MM.1S (cell line): ENCODE measurements around the gene KCNMA1.

ENCODE experiments used
- DNase-seq: peaks from one replicate; pipeline ENCODE4 v3.0.0-alpha.2; 2015
- H2AFZ ChIP-seq: fragments of 300-600 bp; sonication (generic); 2 replicates; pipeline ENCODE4 v1.6.0; 2016; ENCODE audit warnings: antibody characterized with exemption, low read length
- H3F3A ChIP-seq: fragments of 300-600 bp; sonication (generic); 2 replicates; pipeline ENCODE4 v1.6.1; 2016; ENCODE audit warnings: mild to moderate bottlenecking, antibody characterized with exemption, low read length, moderate library complexity, mixed read lengths; ENCODE audit not compliant: insufficient read depth
- H3K27ac ChIP-seq: fragments of 300-600 bp; sonication (generic); 2 replicates; pipeline ENCODE4 v1.5.1; 2016; ENCODE audit warnings: mild to moderate bottlenecking, low read length
- H3K27me3 ChIP-seq: fragments of 300-600 bp; sonication (generic); replicated peaks from 2 replicates; pipeline ENCODE4 v1.6.0; 2016; ENCODE audit warnings: low read length; ENCODE audit not compliant: insufficient read depth
- H3K36me3 ChIP-seq: fragments of 300-600 bp; sonication (generic); replicated peaks from 2 replicates; pipeline ENCODE4 v1.6.1; 2016; ENCODE audit warnings: mild to moderate bottlenecking, low read length, mixed read lengths; ENCODE audit not compliant: insufficient read depth
- H3K4me1 ChIP-seq: fragments of 300-600 bp; sonication (generic); 2 replicates; pipeline ENCODE4 v1.6.1; 2016; ENCODE audit warnings: low read length, mixed read lengths
- H3K4me2 ChIP-seq: fragments of 300-600 bp; sonication (generic); 2 replicates; pipeline ENCODE4 v1.6.0; 2016; ENCODE audit warnings: low read depth, low read length
- H3K4me3 ChIP-seq: fragments of 300-600 bp; sonication (generic); 2 replicates; pipeline ENCODE4 v1.5.1; 2016; ENCODE audit warnings: low read length, mixed read lengths
- H3K79me2 ChIP-seq: fragments of 300-600 bp; sonication (generic); 2 replicates; pipeline ENCODE4 v1.6.1; 2016; ENCODE audit warnings: mixed run types, low read length, mixed read lengths
- H3K9ac ChIP-seq: fragments of 300-600 bp; sonication (generic); 2 replicates; pipeline ENCODE4 v1.6.1; 2016; ENCODE audit warnings: low read length, mixed read lengths
- H3K9me2 ChIP-seq: fragments of 300-600 bp; sonication (generic); replicated peaks from 2 replicates; pipeline ENCODE4 v1.6.1; 2016; ENCODE audit warnings: mild to moderate bottlenecking, low read length, mixed read lengths; ENCODE audit not compliant: insufficient read depth
- H3K9me3 ChIP-seq: fragments of 300-600 bp; sonication (generic); replicated peaks from 2 replicates; pipeline ENCODE4 v1.6.1; 2016; ENCODE audit warnings: mild to moderate bottlenecking, low read length, mixed read lengths; ENCODE audit not compliant: insufficient read depth
- H4K20me1 ChIP-seq: fragments of 300-600 bp; sonication (generic); 2 replicates; pipeline ENCODE4 v1.6.1; 2016; ENCODE audit warnings: mild to moderate bottlenecking, low read length, moderate library complexity, mixed read lengths; ENCODE audit not compliant: insufficient read depth
- CTCF ChIP-seq: fragments of 300-600 bp; sonication (generic); IDR thresholded peaks from 2 replicates; pipeline ENCODE4 v1.5.1; 2016; ENCODE audit warnings: antibody characterized with exemption, low read length, mixed read lengths
- EZH2 ChIP-seq: fragments of 300-600 bp; sonication (generic); optimal IDR thresholded peaks from 2 replicates; pipeline ENCODE3; 2017; ENCODE audit warnings: low read depth, mild to moderate bottlenecking, antibody characterized with exemption, low read length, mixed read lengths
- EZH2phosphoT487 ChIP-seq: fragments of 300-600 bp; sonication (generic); IDR thresholded peaks from 2 replicates; pipeline ENCODE4 v1.6.1; 2018; ENCODE audit warnings: antibody characterized with exemption, low read length

Gene KCNMA1

GRCh38 chr10:77317221-77317620, 320.4 kb downstream of the KCNMA1 start:
- no peak overlapping the region for H3K9ac ChIP-seq
- H3K79me2 ChIP-seq, result no peaks in the 10 kb centered on the region
- H3K4me3 ChIP-seq, result no peak overlapping the region
- H4K20me1 ChIP-seq, result no peaks in the 10 kb centered on the region
- no peak overlapping the region for H3K4me2 ChIP-seq
- H3K4me1 ChIP-seq, result no peaks in the 10 kb centered on the region
- no peaks in the 10 kb centered on the region for H3K36me3 ChIP-seq
- no peaks in the 10 kb centered on the region for H3K27me3 ChIP-seq
- DNase-seq, result no peak
- no peak overlapping the region for H2AFZ ChIP-seq
- no peak overlapping the region for H3K27ac ChIP-seq
- H3F3A ChIP-seq, result no peaks in the 10 kb centered on the region
- no peaks in the 10 kb centered on the region for H3K9me2 ChIP-seq
- H3K9me3 ChIP-seq, result no peaks in the 10 kb centered on the region
- TF ChIP-seq CTCF (no peak), EZH2 (no peak), EZH2phosphoT487 (no peak)

- no peaks in the 10 kb centered on the region for H3K79me2 ChIP-seq
- H3K9me3 ChIP-seq, result no peaks in the 10 kb centered on the region
- DNase-seq, result no peak
- H3K27me3 ChIP-seq, result no peaks in the 10 kb centered on the region
- H3K27ac ChIP-seq, result no peak overlapping the region
- no peak overlapping the region for H3K9ac ChIP-seq
- TF ChIP-seq CTCF, result no peak
- no peak for TF ChIP-seq EZH2phosphoT487
- TF ChIP-seq EZH2, result no peak
- H2AFZ ChIP-seq, result no peak overlapping the region
- no peaks in the 10 kb centered on the region for H3K4me1 ChIP-seq
- H3K4me2 ChIP-seq, result no peak overlapping the region
- H3K9me2 ChIP-seq, result no peaks in the 10 kb centered on the region
- H4K20me1 ChIP-seq, result no peaks in the 10 kb centered on the region
- no peaks in the 10 kb centered on the region for H3F3A ChIP-seq
- no peak overlapping the region for H3K4me3 ChIP-seq
- H3K36me3 ChIP-seq, result no peaks in the 10 kb centered on the region
Measured at GRCh38 chr10:77315496-77316129, 322.0 kb downstream of the KCNMA1 start.

GRCh38 chr10:77313066-77313750, 324.4 kb downstream of the KCNMA1 start:
- Histone ChIP-seq H3K4me1 (no peaks in the 10 kb centered on the region), H3F3A (no peaks in the 10 kb centered on the region), H3K9me2 (no peaks in the 10 kb centered on the region), H3K4me3 (no peak overlapping the region), H3K9ac (no peak overlapping the region), H3K9me3 (no peaks in the 10 kb centered on the region), H3K4me2 (no peak overlapping the region), H3K27ac (no peak overlapping the region), H2AFZ (no peak overlapping the region), H3K27me3 (no peaks in the 10 kb centered on the region), H4K20me1 (no peaks in the 10 kb centered on the region), H3K36me3 (no peaks in the 10 kb centered on the region), H3K79me2 (no peaks in the 10 kb centered on the region)
- TF ChIP-seq CTCF (no peak), EZH2phosphoT487 (no peak), EZH2 (no peak)
- DNase-seq, result no peak
